Measurements from ENCODE around the gene PNPLA2.

The PNPLA2 gene

GRCh38 chr11:860234-861104 is 41.8 kb downstream of the PNPLA2 start:
- peak overlapping the region; percentile 71 for H3K27ac ChIP-seq
- TF ChIP-seq ZFX (IDR thresholded peaks at IDR 0.05; ENCODE audit: borderline replicate concordance) (no peak), CTCF (IDR thresholded peaks at IDR 0.05) (no peak)

GRCh38 chr11:861105-861479 is 42.4 kb downstream of the PNPLA2 start:
- TF ChIP-seq ZFX (IDR thresholded peaks at IDR 0.05; ENCODE audit: borderline replicate concordance) (no peak), CTCF (IDR thresholded peaks at IDR 0.05) (no peak)
- peak overlapping the region; percentile 36 for H3K27ac ChIP-seq

GRCh38 chr11:862081-862661 is 43.5 kb downstream of the PNPLA2 start:
- peak overlapping the region; percentile 36 for H3K27ac ChIP-seq
- TF ChIP-seq CTCF (IDR thresholded peaks at IDR 0.05) (no peak), ZFX (IDR thresholded peaks at IDR 0.05; ENCODE audit: borderline replicate concordance) (no peak)

- H3K27ac ChIP-seq, result peak overlapping the region; percentile 36; the same call in 1 of the 2 replicates
- TF ChIP-seq ZFX (IDR thresholded peaks at IDR 0.05; ENCODE audit: borderline replicate concordance) (no peak), CTCF (IDR thresholded peaks at IDR 0.05) (no peak)
Measured at GRCh38 chr11:862696-863022, 43.9 kb downstream of the PNPLA2 start.

GRCh38 chr11:863023-863909 is 44.6 kb downstream of the PNPLA2 start:
- peak overlapping the region; percentile 36 for H3K27ac ChIP-seq
- no peak for TF ChIP-seq CTCF (IDR thresholded peaks at IDR 0.05)
- TF ChIP-seq ZFX (IDR thresholded peaks at IDR 0.05; ENCODE audit: borderline replicate concordance), result no peak

GRCh38 chr11:863910-864827 is 45.5 kb downstream of the PNPLA2 start:
- no peak for TF ChIP-seq CTCF (IDR thresholded peaks at IDR 0.05)

More at GRCh38 chr11:863910-864827, 45.5 kb downstream of the PNPLA2 start:
- peak overlapping the region; percentile 36; the same call in 1 of the 2 replicates for H3K27ac ChIP-seq
